Measurements from ENCODE around the gene SNX5.
A peak's percentile ranks its signal among the peaks of the same experiment; 100 is the strongest.

SNX5 gene

GRCh38 chr20:17992847-17993513 lies 24.4 kb upstream of the SNX5 start:
- peak in 1 of 4 experiments; percentile 8 for DNase-seq

GRCh38 chr20:17992224-17992637 lies 23.6 kb upstream of the SNX5 start:
- DNase-seq: no peak

GRCh38 chr20:17990278-17990972 lies 21.8 kb upstream of the SNX5 start:
- DNase-seq: no peak

GRCh38 chr20:17987988-17988387 lies 19.4 kb upstream of the SNX5 start:
- no peak for DNase-seq

- DNase-seq: peak in 1 of 4 experiments; percentile 28
These were observed 16.9 kb upstream of the SNX5 start for GRCh38 chr20:17985388-17986018.

GRCh38 chr20:17976305-17976704 lies 7.7 kb upstream of the SNX5 start:
- no peak for DNase-seq

- no peak for DNase-seq
These were observed 3.5 kb upstream of the SNX5 start for GRCh38 chr20:17972121-17972520.

GRCh38 chr20:17971300-17972013 lies 2.9 kb upstream of the SNX5 start:
- no peak for DNase-seq

GRCh38 chr20:17969884-17970409 lies 1.4 kb upstream of the SNX5 start:
- DNase-seq: peak; percentile 76 to 92 (median 85)

GRCh38 chr20:17969278-17969883 lies 787 bp upstream of the SNX5 start:
- DNase-seq: peak; percentile 52 to 65 (median 58)

- DNase-seq: peak; percentile 28 to 70 (median 46)
These were observed 851 bp downstream of the SNX5 start for GRCh38 chr20:17967521-17968365.

- DNase-seq: peak; percentile 34 to 72 (median 56)
These were observed 1.9 kb downstream of the SNX5 start for GRCh38 chr20:17966432-17967310.

- peak; percentile 28 to 67 (median 58) for DNase-seq
These were observed 3.4 kb downstream of the SNX5 start for GRCh38 chr20:17965042-17965697.

- DNase-seq: no peak
These were observed 4.0 kb downstream of the SNX5 start for GRCh38 chr20:17964632-17965031.

GRCh38 chr20:17964073-17964472 lies 4.5 kb downstream of the SNX5 start:
- DNase-seq: no peak

- DNase-seq: no peak
These were observed 5.3 kb downstream of the SNX5 start for GRCh38 chr20:17963114-17963897.

- peak in 2 of 4 experiments; percentile 49 to 53 for DNase-seq
These were observed 7.0 kb downstream of the SNX5 start for GRCh38 chr20:17961587-17961940.

GRCh38 chr20:17960927-17961586 lies 7.5 kb downstream of the SNX5 start:
- peak; percentile 18 to 67 (median 44) for DNase-seq
